ENCODE data around the gene ARIH2.

ARIH2 gene

DNA sequence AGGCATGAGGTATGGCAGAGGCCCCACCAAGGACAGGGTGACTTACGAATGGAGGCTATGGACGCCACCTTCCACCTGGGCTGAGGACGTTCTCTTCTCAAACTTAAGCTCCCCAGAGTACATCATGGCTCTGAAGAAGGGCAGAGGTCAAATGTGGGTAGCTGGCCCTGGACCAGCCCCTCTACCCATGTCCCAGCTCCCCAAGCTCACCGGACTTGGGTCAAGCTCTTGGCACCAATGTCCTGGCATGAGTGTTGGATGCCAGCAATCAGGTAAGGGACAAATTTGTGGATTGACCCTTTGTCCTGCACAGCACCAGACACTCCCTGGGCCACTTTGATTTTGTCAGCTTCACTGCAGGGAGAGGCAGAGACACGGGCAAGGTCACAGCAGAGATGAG lies 105.8 kb downstream of the ARIH2 start:
- TF ChIP-seq FOXP2 (optimal IDR thresholded peaks at IDR 0.05; ENCODE audit: borderline replicate concordance, extremely low read depth, extremely low read length, insufficient read depth) (no peak), POLR2AphosphoS5 (IDR thresholded peaks at IDR 0.05; ENCODE audit: low read depth, low read length) (no peak; the same call in 1 of the 2 replicates), SIN3A (IDR thresholded peaks at IDR 0.05; ENCODE audit: borderline replicate concordance, insufficient read depth, low read length) (no peak), TAF1 (IDR thresholded peaks at IDR 0.05; ENCODE audit: borderline replicate concordance, insufficient read depth, low read length) (no peak)
- TF ChIP-seq, protein P1, sequence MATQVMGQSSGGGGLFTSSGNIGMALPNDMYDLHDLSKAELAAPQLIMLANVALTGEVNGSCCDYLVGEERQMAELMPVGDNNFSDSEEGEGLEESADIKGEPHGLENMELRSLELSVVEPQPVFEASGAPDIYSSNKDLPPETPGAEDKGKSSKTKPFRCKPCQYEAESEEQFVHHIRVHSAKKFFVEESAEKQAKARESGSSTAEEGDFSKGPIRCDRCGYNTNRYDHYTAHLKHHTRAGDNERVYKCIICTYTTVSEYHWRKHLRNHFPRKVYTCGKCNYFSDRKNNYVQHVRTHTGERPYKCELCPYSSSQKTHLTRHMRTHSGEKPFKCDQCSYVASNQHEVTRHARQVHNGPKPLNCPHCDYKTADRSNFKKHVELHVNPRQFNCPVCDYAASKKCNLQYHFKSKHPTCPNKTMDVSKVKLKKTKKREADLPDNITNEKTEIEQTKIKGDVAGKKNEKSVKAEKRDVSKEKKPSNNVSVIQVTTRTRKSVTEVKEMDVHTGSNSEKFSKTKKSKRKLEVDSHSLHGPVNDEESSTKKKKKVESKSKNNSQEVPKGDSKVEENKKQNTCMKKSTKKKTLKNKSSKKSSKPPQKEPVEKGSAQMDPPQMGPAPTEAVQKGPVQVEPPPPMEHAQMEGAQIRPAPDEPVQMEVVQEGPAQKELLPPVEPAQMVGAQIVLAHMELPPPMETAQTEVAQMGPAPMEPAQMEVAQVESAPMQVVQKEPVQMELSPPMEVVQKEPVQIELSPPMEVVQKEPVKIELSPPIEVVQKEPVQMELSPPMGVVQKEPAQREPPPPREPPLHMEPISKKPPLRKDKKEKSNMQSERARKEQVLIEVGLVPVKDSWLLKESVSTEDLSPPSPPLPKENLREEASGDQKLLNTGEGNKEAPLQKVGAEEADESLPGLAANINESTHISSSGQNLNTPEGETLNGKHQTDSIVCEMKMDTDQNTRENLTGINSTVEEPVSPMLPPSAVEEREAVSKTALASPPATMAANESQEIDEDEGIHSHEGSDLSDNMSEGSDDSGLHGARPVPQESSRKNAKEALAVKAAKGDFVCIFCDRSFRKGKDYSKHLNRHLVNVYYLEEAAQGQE (IDR thresholded peaks at IDR 0.05; ENCODE audit: insufficient read depth in 1 of 2, low read depth in 2 of 2, low read length in 2 of 2) = no peak

DNA sequence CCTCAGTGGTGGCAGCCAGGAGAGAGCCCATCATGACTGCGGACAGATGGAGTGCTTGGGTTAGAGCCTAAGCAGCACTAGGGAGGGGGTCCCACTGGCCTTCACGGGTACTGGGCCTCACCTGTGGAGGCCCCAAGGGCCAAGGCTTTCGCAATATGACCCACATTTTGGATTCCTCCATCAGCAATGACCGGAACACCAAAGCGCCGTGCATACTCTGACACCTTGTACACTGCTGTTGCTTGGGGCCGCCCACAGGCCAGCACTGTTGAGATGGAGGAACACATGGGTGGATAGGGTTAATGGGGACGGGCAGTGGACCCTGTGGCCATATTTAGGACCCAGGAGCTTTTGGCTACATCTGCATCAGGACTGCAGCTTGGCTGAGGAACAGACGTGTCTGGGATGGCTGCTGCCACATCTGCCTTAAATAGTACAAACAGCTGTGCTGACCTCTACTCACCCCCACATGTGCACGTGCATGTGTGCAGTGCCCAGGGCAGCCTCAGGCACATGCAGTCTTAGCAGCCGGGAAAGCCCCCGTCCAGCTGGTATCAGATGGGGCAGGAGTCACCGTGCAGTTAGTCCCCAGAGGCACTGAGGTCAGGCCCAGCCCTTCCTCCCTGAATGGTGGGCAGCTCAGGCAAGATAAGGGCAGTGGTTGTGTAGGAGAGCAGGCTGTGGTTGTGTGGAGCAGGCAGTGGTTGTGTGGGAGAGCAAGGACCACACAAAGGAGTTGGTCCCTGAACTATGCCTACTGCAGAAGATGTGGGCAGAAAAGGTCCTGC lies 106.6 kb downstream of the ARIH2 start:
- TF ChIP-seq SIN3A (IDR thresholded peaks at IDR 0.05; ENCODE audit: borderline replicate concordance, insufficient read depth, low read length) = no peak
- no peak; the same call in none of the 2 replicates for TF ChIP-seq POLR2AphosphoS5 (IDR thresholded peaks at IDR 0.05; ENCODE audit: low read depth, low read length)
- TF ChIP-seq, protein P1 (IDR thresholded peaks at IDR 0.05; ENCODE audit: insufficient read depth in 1 of 2, low read depth in 2 of 2, low read length in 2 of 2) = no peak
- no peak for TF ChIP-seq TAF1 (IDR thresholded peaks at IDR 0.05; ENCODE audit: borderline replicate concordance, insufficient read depth, low read length)
- no peak for TF ChIP-seq FOXP2 (optimal IDR thresholded peaks at IDR 0.05; ENCODE audit: borderline replicate concordance, extremely low read depth, extremely low read length, insufficient read depth)

DNA sequence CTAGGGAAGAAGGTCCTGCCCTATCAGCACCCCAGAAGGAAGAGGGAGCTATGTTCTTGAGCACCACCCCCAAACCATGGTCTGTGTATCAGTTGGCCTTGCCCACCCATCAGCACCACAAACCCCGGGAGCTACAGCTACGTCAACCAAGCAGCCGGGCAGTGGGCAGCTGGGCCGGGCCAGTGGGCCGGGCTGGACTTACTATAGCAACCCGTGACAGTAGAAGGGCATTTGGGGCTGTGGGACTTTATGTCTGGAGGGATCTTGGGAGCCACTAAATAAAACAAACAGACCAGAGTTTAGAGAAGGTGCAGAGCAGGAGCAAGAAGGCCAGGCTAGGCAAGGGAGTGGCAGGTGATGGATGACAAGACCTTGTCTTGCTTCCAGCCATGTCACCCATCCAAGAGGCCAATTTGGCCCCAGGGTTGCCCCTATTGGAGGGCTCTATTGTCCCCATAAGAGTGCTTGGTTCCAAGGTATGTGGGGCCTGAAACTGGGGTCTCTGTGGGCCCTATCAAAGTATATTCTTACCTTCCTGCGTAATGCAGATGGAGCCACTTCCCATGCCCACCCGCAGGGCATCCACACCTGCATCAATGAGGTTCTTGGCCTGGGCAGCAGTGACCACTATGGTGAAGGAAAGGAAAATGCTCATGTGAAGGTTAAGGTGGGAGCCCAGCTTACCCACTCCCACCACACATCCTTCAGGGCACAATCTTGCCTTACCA lies 107.3 kb downstream of the ARIH2 start:
- TF ChIP-seq TAF1 (IDR thresholded peaks at IDR 0.05; ENCODE audit: borderline replicate concordance, insufficient read depth, low read length) (0 out of 2 replicates have a peak, but pooled peaks have one; percentile 21), FOXP2 (optimal IDR thresholded peaks at IDR 0.05; ENCODE audit: borderline replicate concordance, extremely low read depth, extremely low read length, insufficient read depth) (no peak), POLR2AphosphoS5 (IDR thresholded peaks at IDR 0.05; ENCODE audit: low read depth, low read length) (peak; percentile 68)

DNA sequence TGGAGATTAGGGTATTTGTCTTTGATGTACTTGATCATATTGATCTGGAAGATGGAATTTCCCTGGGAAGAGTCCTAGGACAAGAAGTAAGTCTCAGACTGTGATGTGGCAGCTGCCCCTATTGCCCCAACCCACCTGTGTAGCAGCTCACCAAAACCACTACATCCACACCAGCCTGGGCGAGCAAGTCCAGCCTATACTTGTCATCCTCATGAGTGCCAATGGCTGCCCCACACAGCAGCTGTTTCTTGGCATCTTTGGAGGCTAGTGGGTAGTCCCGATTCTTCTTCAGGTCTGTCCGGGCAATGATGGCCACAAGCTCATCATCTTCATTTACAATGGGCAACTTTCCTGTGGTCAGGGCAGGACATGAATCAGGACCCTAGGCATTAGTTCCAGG lies 107.9 kb downstream of the ARIH2 start:
- TF ChIP-seq TAF1 (IDR thresholded peaks at IDR 0.05; ENCODE audit: borderline replicate concordance, insufficient read depth, low read length) (no peak), POLR2AphosphoS5 (IDR thresholded peaks at IDR 0.05; ENCODE audit: low read depth, low read length) (no peak), FOXP2 (optimal IDR thresholded peaks at IDR 0.05; ENCODE audit: borderline replicate concordance, extremely low read depth, extremely low read length, insufficient read depth) (no peak), SIN3A (IDR thresholded peaks at IDR 0.05; ENCODE audit: borderline replicate concordance, insufficient read depth, low read length) (no peak)
- TF ChIP-seq, protein P1 (IDR thresholded peaks at IDR 0.05; ENCODE audit: insufficient read depth in 1 of 2, low read depth in 2 of 2, low read length in 2 of 2) = no peak

DNA sequence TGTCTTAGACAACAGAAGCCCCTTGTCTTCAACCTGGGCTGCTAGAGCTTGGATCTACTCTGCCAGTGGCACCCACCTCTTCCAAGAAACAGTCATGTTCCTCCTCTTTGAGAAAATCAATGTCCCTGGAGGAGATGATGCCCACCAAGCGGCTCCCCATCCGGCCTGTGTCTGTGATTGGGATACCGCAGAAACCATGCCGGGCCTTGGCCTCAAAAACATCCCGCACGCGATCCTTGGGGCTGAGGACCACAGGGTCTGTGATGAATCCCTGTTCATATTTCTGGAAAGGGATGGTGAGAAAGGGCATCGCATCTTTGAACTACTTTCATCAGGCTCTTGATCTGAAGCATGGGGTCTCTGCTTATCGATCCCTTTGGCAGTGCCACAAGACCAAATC lies 109.0 kb downstream of the ARIH2 start:
- TF ChIP-seq SIN3A (IDR thresholded peaks at IDR 0.05; ENCODE audit: borderline replicate concordance, insufficient read depth, low read length) (no peak), TAF1 (IDR thresholded peaks at IDR 0.05; ENCODE audit: borderline replicate concordance, insufficient read depth, low read length) (no peak), POLR2AphosphoS5 (IDR thresholded peaks at IDR 0.05; ENCODE audit: low read depth, low read length) (no peak), FOXP2 (optimal IDR thresholded peaks at IDR 0.05; ENCODE audit: borderline replicate concordance, extremely low read depth, extremely low read length, insufficient read depth) (no peak)
- TF ChIP-seq, protein P1 (IDR thresholded peaks at IDR 0.05; ENCODE audit: insufficient read depth in 1 of 2, low read depth in 2 of 2, low read length in 2 of 2) = no peak
